ENCODE measurements around the gene TNS1.

GRCh38 chr2:217826520-217826919 lies 176.3 kb downstream of the TNS1 start:
- TF ChIP-seq CHD2 (IDR thresholded peaks at IDR 0.05; ENCODE audit: borderline replicate concordance, low read depth, low read length) (no peak), ZBTB33 (IDR thresholded peaks at IDR 0.05) (no peak), CREM (IDR thresholded peaks at IDR 0.05; ENCODE audit: low read depth) (no peak), YY1 (IDR thresholded peaks at IDR 0.05; ENCODE audit: low read depth, low read length) (no peak), CTCF (IDR thresholded peaks at IDR 0.05 in 2 of 3, conservative IDR thresholded peaks at IDR 0.05 in 1 of 3; ENCODE audit: control insufficient read depth in 2 of 3, extremely low read depth in 1 of 3, insufficient read depth in 1 of 3, low read depth in 3 of 3, low read length in 3 of 3) (no peak), ATF3 (IDR thresholded peaks at IDR 0.05; ENCODE audit: borderline replicate concordance, extremely low read depth, low read depth, low read length) (no peak), POLR2A (IDR thresholded peaks at IDR 0.05; ENCODE audit: low read depth, low read length) (no peak)
